ENCODE results near the gene NDRG2. TPM values are rescaled to one million over a fixed set of nuclear protein-coding genes. Genes with fewer than 3 reads are reported as not detected.

NDRG2 gene
- total and polyA plus RNA-seq, 9 of the 15 experiments (the other 6 are each of a cell fraction or from before 2014, with no cell fraction given), result 10.1 to 105 (median 41.0) TPM

- Histone ChIP-seq H3K4me1 (replicated peaks in 1 of 2; ENCODE audit: control insufficient read depth in 2 of 2, insufficient read depth in 2 of 2, low read length in 2 of 2) (peaks cover 5 to 25% of the 10 kb centered on the region in 2 experiments; a peak in 4 of 5 replicates), H3K79me2 (ENCODE audit: control insufficient read depth, insufficient read depth, low read length) (no peaks in the 10 kb centered on the region), H3K9me3 (replicated peaks; ENCODE audit: control insufficient read depth, insufficient read depth, low read depth, low read length) (no peaks in the 10 kb centered on the region), H3K9ac (ENCODE audit: insufficient read depth in 1 of 2, low read depth in 2 of 2, low read length in 2 of 2) (no peak overlapping the region), H3K4me3 (no peak overlapping the region), H3K27ac (ENCODE audit: extremely low read depth, low read depth, low read length) (no peak overlapping the region), H3K9me1 (ENCODE audit: control insufficient read depth, insufficient read depth, low read length) (no peaks in the 10 kb centered on the region), H2AFZ (ENCODE audit: low read depth, low read length) (no peak overlapping the region), H4K20me1 (replicated peaks; ENCODE audit: control insufficient read depth, insufficient read depth, low read length) (no peaks in the 10 kb centered on the region), H3K27me3 (ENCODE audit: control insufficient read depth in 2 of 2, insufficient read depth in 2 of 2, low read length in 2 of 2) (no peaks in the 10 kb centered on the region), H3K4me2 (ENCODE audit: insufficient read depth, low read length) (no peak overlapping the region), H3K36me3 (ENCODE audit: control insufficient read depth, insufficient read depth, low read length) (no peaks in the 10 kb centered on the region)
- ChIA-PET POLR2A (interaction anchor here (0.7 kb wide), 1 partner anchor 28 kb away, joined by 3 read pairs; no protein-coding TSS in a partner anchor), CTCF (ENCODE audit: low intra/inter-chr PET ratio) (no interaction called here)
- no peak for FAIRE-seq
- WGBS (ENCODE audit: insufficient coverage, low coverage, missing lambda C conversion rate), result 48% methylated on average over 8 of the region's 8 CpGs
- ATAC-seq, result no peak
- intact Hi-C loops (cut with micrococcal nuclease) (loop anchor here (5.0 kb wide), 1 partner anchor 186 kb away; no protein-coding TSS in a partner anchor), in situ Hi-C loops (cut with MboI) (no loop called here)
- BruUV-seq (replicated peaks), result no TSS peak
- DNase-seq (ENCODE audit: extremely low read depth in 1 of 4, low spot score in 3 of 4), result no peak
- TF ChIP-seq SAFB (IDR thresholded peaks at IDR 0.05; ENCODE audit: borderline replicate concordance, low read depth, low read length) (no peak), EWSR1 (IDR thresholded peaks at IDR 0.05; ENCODE audit: borderline replicate concordance, low read depth, partially characterized antibody) (no peak), ZNF592 (IDR thresholded peaks at IDR 0.05) (no peak), TEAD1 (CRISPR knock-in tag; IDR thresholded peaks at IDR 0.05) (no peak), ZNF354B (CRISPR knock-in tag; IDR thresholded peaks at IDR 0.05) (no peak), CLOCK (CRISPR knock-in tag; IDR thresholded peaks at IDR 0.05; ENCODE audit: borderline replicate concordance) (no peak), TAF15 (IDR thresholded peaks at IDR 0.05; ENCODE audit: low read depth, low read length) (no peak), CBX3 (IDR thresholded peaks at IDR 0.05; ENCODE audit: borderline replicate concordance in 1 of 2, low read length in 2 of 2) (no peak), HDAC6 (IDR thresholded peaks at IDR 0.05; ENCODE audit: low read depth, low read length) (no peak), ELF2 (CRISPR knock-in tag; IDR thresholded peaks at IDR 0.05) (no peak), PCBP2 (IDR thresholded peaks at IDR 0.05; ENCODE audit: low read depth, low read length, poor library complexity, severe bottlenecking) (no peak)
- TF ChIP-seq, protein P1, sequence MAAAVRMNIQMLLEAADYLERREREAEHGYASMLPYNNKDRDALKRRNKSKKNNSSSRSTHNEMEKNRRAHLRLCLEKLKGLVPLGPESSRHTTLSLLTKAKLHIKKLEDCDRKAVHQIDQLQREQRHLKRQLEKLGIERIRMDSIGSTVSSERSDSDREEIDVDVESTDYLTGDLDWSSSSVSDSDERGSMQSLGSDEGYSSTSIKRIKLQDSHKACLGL (CRISPR knock-in tag; IDR thresholded peaks at IDR 0.05; ENCODE audit: borderline replicate concordance, poor library complexity, severe bottlenecking), result no peak
- TF ChIP-seq, protein P2, sequence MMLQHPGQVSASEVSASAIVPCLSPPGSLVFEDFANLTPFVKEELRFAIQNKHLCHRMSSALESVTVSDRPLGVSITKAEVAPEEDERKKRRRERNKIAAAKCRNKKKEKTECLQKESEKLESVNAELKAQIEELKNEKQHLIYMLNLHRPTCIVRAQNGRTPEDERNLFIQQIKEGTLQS (IDR thresholded peaks at IDR 0.05), result no peak
- TF ChIP-seq, protein P2 (CRISPR knock-in tag; conservative IDR thresholded peaks at IDR 0.05), result no peak
Measured at GRCh38 chr14:21042918-21043317, 18.1 kb upstream of the NDRG2 start.

Measured in K562 (cell line).